ENCODE data around the gene CAV1. TPM values are rescaled to one million over a fixed set of nuclear protein-coding genes. Genes with fewer than 3 reads are reported as not detected.
"Not testable (repeated sequence)": the region's sequence is repeated elsewhere in the genome, so short reads cannot be mapped to it uniquely, and the experiment has no call there.

The CAV1 gene, protein sequence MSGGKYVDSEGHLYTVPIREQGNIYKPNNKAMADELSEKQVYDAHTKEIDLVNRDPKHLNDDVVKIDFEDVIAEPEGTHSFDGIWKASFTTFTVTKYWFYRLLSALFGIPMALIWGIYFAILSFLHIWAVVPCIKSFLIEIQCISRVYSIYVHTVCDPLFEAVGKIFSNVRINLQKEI
- total RNA-seq, result 100 to 1,000 TPM; 194 to 210 TPM

DNA sequence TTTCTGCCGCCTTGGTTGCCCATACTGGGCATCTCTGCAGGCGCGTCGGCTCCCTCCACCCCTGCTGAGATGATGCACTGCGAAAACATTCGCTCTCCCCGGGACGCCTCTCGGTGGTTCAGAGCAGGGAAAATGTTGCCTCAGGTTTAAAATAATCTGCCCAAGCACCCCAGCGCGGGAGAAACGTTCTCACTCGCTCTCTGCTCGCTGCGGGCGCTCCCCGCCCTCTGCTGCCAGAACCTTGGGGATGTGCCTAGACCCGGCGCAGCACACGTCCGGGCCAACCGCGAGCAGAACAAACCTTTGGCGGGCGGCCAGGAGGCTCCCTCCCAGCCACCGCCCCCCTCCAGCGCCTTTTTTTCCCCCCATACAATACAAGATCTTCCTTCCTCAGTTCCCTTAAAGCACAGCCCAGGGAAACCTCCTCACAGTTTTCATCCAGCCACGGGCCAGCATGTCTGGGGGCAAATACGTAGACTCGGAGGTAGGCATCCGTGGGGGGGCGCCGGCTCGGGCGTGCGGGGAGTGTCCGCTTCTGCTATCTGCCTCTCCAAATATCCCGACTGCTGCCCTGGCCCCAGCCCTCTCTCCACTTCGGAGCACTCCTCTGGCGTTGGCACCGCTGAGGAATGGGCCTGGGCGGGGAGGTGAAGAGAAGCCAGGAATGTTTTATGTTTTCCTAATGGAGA is at the start of gene CAV1:
Gene CAV1 (plus strand): TSS at position 428 of the 689 bp plus-strand sequence. CDS start 27 bp downstream, at position 455.
- peak; percentile 56 for DNase-seq (ENCODE audit: low spot score)
- Histone ChIP-seq H3K9me3 (no peaks in the 10 kb centered on the region), H3K4me1 (ENCODE audit: control insufficient read depth in 1 of 2, low read depth in 2 of 2) (peaks cover 22 to 26% of the 10 kb centered on the region in 2 donors), H3K4me3 (peak within 1 kb of the TSS; percentile 95), H3K36me3 (no peaks in the 10 kb centered on the region), H3K27me3 (replicated peaks; ENCODE audit: insufficient read depth) (no peaks in the 10 kb centered on the region), H3K27ac (peak within 1 kb of the TSS; percentile 95 to 98)
- TF ChIP-seq, protein P1, sequence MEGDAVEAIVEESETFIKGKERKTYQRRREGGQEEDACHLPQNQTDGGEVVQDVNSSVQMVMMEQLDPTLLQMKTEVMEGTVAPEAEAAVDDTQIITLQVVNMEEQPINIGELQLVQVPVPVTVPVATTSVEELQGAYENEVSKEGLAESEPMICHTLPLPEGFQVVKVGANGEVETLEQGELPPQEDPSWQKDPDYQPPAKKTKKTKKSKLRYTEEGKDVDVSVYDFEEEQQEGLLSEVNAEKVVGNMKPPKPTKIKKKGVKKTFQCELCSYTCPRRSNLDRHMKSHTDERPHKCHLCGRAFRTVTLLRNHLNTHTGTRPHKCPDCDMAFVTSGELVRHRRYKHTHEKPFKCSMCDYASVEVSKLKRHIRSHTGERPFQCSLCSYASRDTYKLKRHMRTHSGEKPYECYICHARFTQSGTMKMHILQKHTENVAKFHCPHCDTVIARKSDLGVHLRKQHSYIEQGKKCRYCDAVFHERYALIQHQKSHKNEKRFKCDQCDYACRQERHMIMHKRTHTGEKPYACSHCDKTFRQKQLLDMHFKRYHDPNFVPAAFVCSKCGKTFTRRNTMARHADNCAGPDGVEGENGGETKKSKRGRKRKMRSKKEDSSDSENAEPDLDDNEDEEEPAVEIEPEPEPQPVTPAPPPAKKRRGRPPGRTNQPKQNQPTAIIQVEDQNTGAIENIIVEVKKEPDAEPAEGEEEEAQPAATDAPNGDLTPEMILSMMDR (IDR thresholded peaks at IDR 0.05), result peak; percentile 27
- peak; percentile 48 for ATAC-seq (ENCODE audit: insufficient number of reproducible peaks, low FRiP score, low read depth)

DNA sequence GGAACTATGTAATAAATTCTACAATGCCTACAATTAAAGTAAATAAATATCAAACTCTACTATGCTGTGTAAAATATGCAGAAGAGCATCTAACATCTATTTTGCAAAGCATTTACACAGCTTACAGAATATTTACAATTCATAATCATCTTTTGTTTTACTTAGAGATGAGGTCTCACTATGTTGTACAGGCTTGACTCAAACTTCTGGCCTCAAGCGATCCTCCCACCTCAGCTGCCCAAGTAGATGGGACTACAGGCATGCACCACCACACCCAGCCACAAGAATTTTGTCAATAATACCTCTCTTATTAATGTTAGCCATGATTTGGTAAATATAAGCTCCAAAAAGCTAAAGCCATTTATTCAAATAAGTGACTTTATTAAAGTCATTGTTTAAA is 47.2 kb upstream of the CAV1 start:
- Histone ChIP-seq H3K4me3 (no peak overlapping the region), H3K9me3 (no peaks in the 10 kb centered on the region), H3K27ac (no peak overlapping the region), H3K36me3 (no peaks in the 10 kb centered on the region), H3K4me1 (ENCODE audit: control insufficient read depth in 1 of 2, low read depth in 2 of 2) (peaks cover 0 to 4% of the 10 kb centered on the region in 2 donors), H3K27me3 (replicated peaks; ENCODE audit: insufficient read depth) (no peaks in the 10 kb centered on the region)
- ATAC-seq (ENCODE audit: insufficient number of reproducible peaks, low FRiP score, low read depth) (no peak), DNase-seq (ENCODE audit: low spot score) (no peak)
- TF ChIP-seq, protein P1 (IDR thresholded peaks at IDR 0.05), result no peak

DNA sequence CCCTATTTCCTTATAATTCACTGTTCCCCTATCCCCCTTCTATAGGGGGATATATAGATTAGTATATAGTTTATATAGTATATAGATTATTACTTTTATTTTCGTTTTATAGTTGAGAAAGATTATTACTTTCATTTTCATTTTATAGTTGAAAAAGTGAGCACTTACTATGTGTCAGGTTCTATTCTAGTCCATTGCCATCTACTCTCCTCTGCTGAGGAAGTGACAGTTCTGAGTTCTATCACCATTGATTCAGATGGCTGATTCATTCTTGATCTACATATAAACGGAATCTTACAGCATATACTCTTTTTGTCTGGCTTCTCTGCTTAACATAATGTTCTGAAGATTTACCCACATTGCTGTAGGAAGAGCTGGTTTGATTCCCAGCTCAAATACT is 46.0 kb upstream of the CAV1 start:
- DNase-seq (ENCODE audit: low spot score) (no peak), ATAC-seq (ENCODE audit: insufficient number of reproducible peaks, low FRiP score, low read depth) (no peak)
- no peaks in the 10 kb centered on the region for H3K36me3 ChIP-seq
- TF ChIP-seq, protein P1 (IDR thresholded peaks at IDR 0.05), result no peak
- no peaks in the 10 kb centered on the region for H3K27me3 ChIP-seq (replicated peaks; ENCODE audit: insufficient read depth)
- H3K4me3 ChIP-seq, result no peak overlapping the region
- H3K27ac ChIP-seq, result no peak overlapping the region
- H3K4me1 ChIP-seq (ENCODE audit: control insufficient read depth in 1 of 2, low read depth in 2 of 2), result peaks cover 0 to 10% of the 10 kb centered on the region in 2 donors
- no peaks in the 10 kb centered on the region for H3K9me3 ChIP-seq

DNA sequence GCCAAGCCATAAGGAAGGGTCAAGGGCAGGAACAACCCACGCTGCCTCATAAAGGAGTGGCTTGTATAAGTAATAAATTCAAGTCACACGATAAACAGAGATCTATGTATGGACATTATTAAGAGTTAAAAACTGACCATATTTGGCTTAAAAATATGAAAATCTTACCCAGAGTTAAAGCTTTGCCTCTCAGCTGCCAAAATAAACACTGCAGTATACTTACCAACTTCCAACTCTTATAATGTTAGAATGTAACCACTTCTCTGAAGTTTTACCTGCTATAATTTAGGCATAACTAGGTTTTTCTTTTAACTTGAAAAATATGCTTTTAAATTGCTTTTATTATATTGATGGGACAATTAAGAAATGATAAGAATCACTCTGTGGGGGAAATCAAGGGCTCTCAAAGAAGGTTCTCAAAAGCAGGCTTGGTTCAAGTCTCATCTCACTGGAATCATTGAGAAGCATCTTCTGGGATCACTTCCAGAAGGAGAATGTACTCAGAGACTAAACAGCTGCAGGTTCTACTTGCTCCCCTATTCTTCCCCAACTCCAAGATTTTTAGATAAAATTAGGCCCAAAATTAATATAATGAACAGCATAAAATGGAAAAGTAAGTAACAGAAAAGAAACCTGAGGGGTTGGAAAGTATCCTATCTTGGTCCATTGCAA is 41.4 kb upstream of the CAV1 start:
- ATAC-seq (ENCODE audit: insufficient number of reproducible peaks, low FRiP score, low read depth) (no peak), DNase-seq (ENCODE audit: low spot score) (no peak)
- no peaks in the 10 kb centered on the region for H3K36me3 ChIP-seq
- TF ChIP-seq, protein P1 (IDR thresholded peaks at IDR 0.05), result no peak
- no peak overlapping the region for H3K4me3 ChIP-seq
- H3K9me3 ChIP-seq, result no peaks in the 10 kb centered on the region
- peaks cover 0 to 10% of the 10 kb centered on the region in 2 donors for H3K4me1 ChIP-seq (ENCODE audit: control insufficient read depth in 1 of 2, low read depth in 2 of 2)
- no peak overlapping the region for H3K27ac ChIP-seq
- no peaks in the 10 kb centered on the region for H3K27me3 ChIP-seq (replicated peaks; ENCODE audit: insufficient read depth)

DNA sequence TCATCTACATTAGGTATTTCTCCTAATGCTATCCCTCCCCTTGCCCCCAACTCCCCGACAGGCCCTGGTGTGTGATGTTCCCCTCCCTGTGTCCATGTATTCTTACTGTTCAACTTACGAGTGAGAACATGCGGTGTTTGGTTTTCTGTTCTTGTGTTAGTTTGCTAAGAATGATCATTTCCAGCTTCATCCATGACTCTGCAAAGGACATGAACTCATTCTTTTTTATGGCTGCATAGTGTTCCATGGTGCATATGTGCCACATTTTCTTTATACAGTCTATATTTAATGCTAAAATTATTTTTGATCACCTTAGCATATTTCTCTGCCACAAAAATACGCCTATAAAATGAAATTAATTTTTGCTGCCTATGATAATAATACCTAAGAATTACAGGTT is 40.4 kb upstream of the CAV1 start:
- not testable (repeated sequence) for H3K36me3 ChIP-seq; H3K4me3 ChIP-seq; DNase-seq (ENCODE audit: low spot score); H3K27ac ChIP-seq; H3K27me3 ChIP-seq (replicated peaks; ENCODE audit: insufficient read depth); ATAC-seq (ENCODE audit: insufficient number of reproducible peaks, low FRiP score, low read depth); H3K9me3 ChIP-seq
- H3K4me1 ChIP-seq (ENCODE audit: control insufficient read depth in 1 of 2, low read depth in 2 of 2), result peaks cover 3 to 16% of the 10 kb centered on the region in 2 donors

Data from thoracic aorta (tissue), 2 donors.